ENCODE data around the gene OR2F2.

OR2F2 gene

GRCh38 chr7:143979998-143980397 is 45.0 kb downstream of the OR2F2 start:
- H3K9me3 ChIP-seq (ENCODE audit: control insufficient read depth, low read length) = no peaks in the 10 kb centered on the region
- H3K4me2 ChIP-seq (ENCODE audit: low read length) = no peak overlapping the region
- H3K4me1 ChIP-seq = no peaks in the 10 kb centered on the region
- H3K4me3 ChIP-seq (ENCODE audit: low read depth, low read length) = no peak overlapping the region
- H3K79me2 ChIP-seq = no peaks in the 10 kb centered on the region
- H3K36me3 ChIP-seq (ENCODE audit: control insufficient read depth, insufficient read depth, low read length) = no peaks in the 10 kb centered on the region
- no peaks in the 10 kb centered on the region for H3K27me3 ChIP-seq (ENCODE audit: control insufficient read depth, insufficient read depth, low read length)
- H2AFZ ChIP-seq = no peak overlapping the region
- no peak overlapping the region for H3K27ac ChIP-seq
- TF ChIP-seq CTCF (IDR thresholded peaks at IDR 0.05) = no peak
- H3K9ac ChIP-seq = no peak overlapping the region

- no peak overlapping the region for H3K4me2 ChIP-seq (ENCODE audit: low read length)
- H2AFZ ChIP-seq = no peak overlapping the region
- no peaks in the 10 kb centered on the region for H3K9me3 ChIP-seq (ENCODE audit: control insufficient read depth, low read length)
- no peak overlapping the region for H3K27ac ChIP-seq
- no peaks in the 10 kb centered on the region for H3K36me3 ChIP-seq (ENCODE audit: control insufficient read depth, insufficient read depth, low read length)
- TF ChIP-seq CTCF (IDR thresholded peaks at IDR 0.05) = no peak
- no peaks in the 10 kb centered on the region for H3K27me3 ChIP-seq (ENCODE audit: control insufficient read depth, insufficient read depth, low read length)
- no peak overlapping the region for H3K9ac ChIP-seq
- H3K4me3 ChIP-seq (ENCODE audit: low read depth, low read length) = no peak overlapping the region
- H3K4me1 ChIP-seq = no peaks in the 10 kb centered on the region
- no peaks in the 10 kb centered on the region for H3K79me2 ChIP-seq
Observed at GRCh38 chr7:143980746-143981510, 45.9 kb downstream of the OR2F2 start.

GRCh38 chr7:143983960-143984359 is 48.9 kb downstream of the OR2F2 start:
- no peak overlapping the region for H3K4me3 ChIP-seq (ENCODE audit: low read depth, low read length)
- no peaks in the 10 kb centered on the region for H3K4me1 ChIP-seq
- no peaks in the 10 kb centered on the region for H3K27me3 ChIP-seq (ENCODE audit: control insufficient read depth, insufficient read depth, low read length)
- H3K9ac ChIP-seq = no peak overlapping the region
- H3K79me2 ChIP-seq = no peaks in the 10 kb centered on the region
- H3K4me2 ChIP-seq (ENCODE audit: low read length) = no peak overlapping the region
- no peaks in the 10 kb centered on the region for H3K36me3 ChIP-seq (ENCODE audit: control insufficient read depth, insufficient read depth, low read length)
- TF ChIP-seq CTCF (IDR thresholded peaks at IDR 0.05) = no peak
- H2AFZ ChIP-seq = no peak overlapping the region
- H3K9me3 ChIP-seq (ENCODE audit: control insufficient read depth, low read length) = no peaks in the 10 kb centered on the region
- H3K27ac ChIP-seq = no peak overlapping the region

All from parathyroid adenoma (tissue), 2 donors.